DOHH2 (cell line): ENCODE data around the gene PLXNA3.

Experiments
- H3F3A ChIP-seq: fragments of 200-600 bp; sonication (generic), shearing (Covaris generic); 2 replicates; pipeline ENCODE4 v1.6.0; 2016; ENCODE audit warnings: antibody characterized with exemption, mild to moderate bottlenecking; ENCODE audit not compliant: control insufficient read depth, insufficient read depth
- H3K27ac ChIP-seq: fragments of 200-600 bp; sonication (generic); 2 replicates; pipeline ENCODE4 v1.5.1; 2014; ENCODE audit warnings: low read depth, mild to moderate bottlenecking, low read length, moderate library complexity
- H3K27me3 ChIP-seq: fragments of 200-600 bp; sonication (generic); 2 replicates; pipeline ENCODE4 v1.6.1; 2014; ENCODE audit warnings: mild to moderate bottlenecking, low read length, mixed read lengths; ENCODE audit not compliant: control insufficient read depth
- H3K36me3 ChIP-seq: fragments of 200-600 bp; sonication (generic); 2 replicates; pipeline ENCODE4 v1.6.1; 2014; ENCODE audit warnings: mild to moderate bottlenecking, low read length, moderate library complexity, mixed read lengths; ENCODE audit not compliant: control insufficient read depth
- H3K4me1 ChIP-seq: fragments of 200-600 bp; sonication (generic); 2 replicates; pipeline ENCODE4 v1.6.1; 2014; ENCODE audit warnings: mild to moderate bottlenecking, low read length, mixed read lengths; ENCODE audit not compliant: control insufficient read depth
- H3K4me2 ChIP-seq: fragments of 200-600 bp; sonication (generic); 2 replicates; pipeline ENCODE4 v1.6.0; 2014; ENCODE audit warnings: mild to moderate bottlenecking, low read length, moderate library complexity
- H3K4me3 ChIP-seq: fragments of 200-600 bp; sonication (generic); 2 replicates; pipeline ENCODE4 v1.5.1; 2014; ENCODE audit warnings: mild to moderate bottlenecking, low read length, mixed read lengths
- H3K79me2 ChIP-seq: fragments of 200-600 bp; sonication (generic); 2 replicates; pipeline ENCODE4 v1.6.1; 2014; ENCODE audit warnings: mild to moderate bottlenecking, low read length, mixed read lengths; ENCODE audit not compliant: control insufficient read depth
- H3K9me2 ChIP-seq: fragments of 200-600 bp; sonication (generic); replicated peaks from 2 replicates; pipeline ENCODE4 v1.6.1; 2014; ENCODE audit warnings: mild to moderate bottlenecking, low read length, mixed read lengths; ENCODE audit not compliant: control insufficient read depth
- H3K9me3 ChIP-seq: fragments of 200-600 bp; sonication (generic); 2 replicates; pipeline ENCODE4 v1.6.1; 2014; ENCODE audit warnings: antibody characterized with exemption, low read length, mixed read lengths; ENCODE audit not compliant: control insufficient read depth, insufficient read depth
- H4K20me1 ChIP-seq: fragments of 200-600 bp; sonication (generic); 2 replicates; pipeline ENCODE4 v1.6.0; 2014; ENCODE audit warnings: low read depth, mild to moderate bottlenecking, antibody characterized with exemption, low read length, moderate library complexity; ENCODE audit not compliant: control insufficient read depth, insufficient read depth
- EZH2phosphoT487 ChIP-seq: fragments of 200-600 bp; sonication (generic); IDR thresholded peaks from 2 replicates; pipeline ENCODE4 v1.6.1; 2017; ENCODE audit warnings: borderline replicate concordance, mild to moderate bottlenecking, antibody characterized with exemption, low read length, moderate library complexity, mixed read lengths
- TF ChIP-seq, protein P1 (sequence below): fragments of 200-600 bp; sonication (generic); IDR thresholded peaks from one replicate; pipeline ENCODE4 v1.5.1; 2014; ENCODE audit warnings: antibody characterized with exemption, mild to moderate bottlenecking, low read depth, low read length; ENCODE audit not compliant: poor library complexity, severe bottlenecking

The PLXNA3 gene

DNA sequence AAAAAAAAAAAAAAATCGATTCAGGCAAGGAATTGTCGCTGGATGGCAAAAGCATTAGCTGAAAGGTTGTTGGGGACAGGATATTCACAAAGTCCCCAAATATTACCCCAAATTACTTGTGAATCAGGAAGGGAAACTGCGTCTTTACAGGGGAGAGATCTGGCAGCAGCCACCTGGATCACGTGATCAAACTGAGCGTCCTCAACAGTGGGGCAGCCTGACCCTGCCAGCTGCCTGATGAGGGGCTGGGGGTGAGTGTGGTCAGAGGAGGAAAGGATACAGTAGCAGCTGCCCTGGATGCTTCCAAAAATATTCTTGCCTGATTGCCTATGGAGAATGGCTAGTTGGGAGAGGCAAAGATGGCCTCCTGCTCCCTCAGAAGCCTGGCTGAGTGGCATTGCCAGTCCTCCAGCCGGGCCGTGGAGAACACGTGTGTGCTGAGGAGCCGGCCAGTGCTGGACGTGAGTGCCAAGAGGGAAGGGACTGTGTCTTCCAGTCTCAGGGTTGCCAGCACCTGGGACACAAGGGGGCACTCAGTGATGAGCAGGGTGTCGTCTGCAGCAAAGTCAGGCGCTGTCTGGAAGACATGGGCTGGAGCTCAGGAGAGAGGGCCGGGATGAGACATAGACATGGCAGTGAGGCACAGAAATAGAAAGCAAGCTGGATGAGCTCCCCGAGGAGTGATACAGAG, 24.0 kb downstream of the PLXNA3 start:
- Histone ChIP-seq H3K9me3 (no peaks in the 10 kb centered on the region), H3K4me2 (peak overlapping the region; percentile 61), H3K36me3 (peaks cover 26% of the 10 kb centered on the region), H3F3A (peaks cover 2% of the 10 kb centered on the region), H3K4me1 (peaks cover 64% of the 10 kb centered on the region), H4K20me1 (no peaks in the 10 kb centered on the region), H3K4me3 (peak overlapping the region; percentile 41), H3K79me2 (peaks cover 34% of the 10 kb centered on the region), H3K27me3 (no peaks in the 10 kb centered on the region), H3K9me2 (no peaks in the 10 kb centered on the region), H3K27ac (peak overlapping the region; percentile 54)
- TF ChIP-seq, protein P1, sequence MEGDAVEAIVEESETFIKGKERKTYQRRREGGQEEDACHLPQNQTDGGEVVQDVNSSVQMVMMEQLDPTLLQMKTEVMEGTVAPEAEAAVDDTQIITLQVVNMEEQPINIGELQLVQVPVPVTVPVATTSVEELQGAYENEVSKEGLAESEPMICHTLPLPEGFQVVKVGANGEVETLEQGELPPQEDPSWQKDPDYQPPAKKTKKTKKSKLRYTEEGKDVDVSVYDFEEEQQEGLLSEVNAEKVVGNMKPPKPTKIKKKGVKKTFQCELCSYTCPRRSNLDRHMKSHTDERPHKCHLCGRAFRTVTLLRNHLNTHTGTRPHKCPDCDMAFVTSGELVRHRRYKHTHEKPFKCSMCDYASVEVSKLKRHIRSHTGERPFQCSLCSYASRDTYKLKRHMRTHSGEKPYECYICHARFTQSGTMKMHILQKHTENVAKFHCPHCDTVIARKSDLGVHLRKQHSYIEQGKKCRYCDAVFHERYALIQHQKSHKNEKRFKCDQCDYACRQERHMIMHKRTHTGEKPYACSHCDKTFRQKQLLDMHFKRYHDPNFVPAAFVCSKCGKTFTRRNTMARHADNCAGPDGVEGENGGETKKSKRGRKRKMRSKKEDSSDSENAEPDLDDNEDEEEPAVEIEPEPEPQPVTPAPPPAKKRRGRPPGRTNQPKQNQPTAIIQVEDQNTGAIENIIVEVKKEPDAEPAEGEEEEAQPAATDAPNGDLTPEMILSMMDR: no peak
- TF ChIP-seq EZH2phosphoT487: no peak

DNA sequence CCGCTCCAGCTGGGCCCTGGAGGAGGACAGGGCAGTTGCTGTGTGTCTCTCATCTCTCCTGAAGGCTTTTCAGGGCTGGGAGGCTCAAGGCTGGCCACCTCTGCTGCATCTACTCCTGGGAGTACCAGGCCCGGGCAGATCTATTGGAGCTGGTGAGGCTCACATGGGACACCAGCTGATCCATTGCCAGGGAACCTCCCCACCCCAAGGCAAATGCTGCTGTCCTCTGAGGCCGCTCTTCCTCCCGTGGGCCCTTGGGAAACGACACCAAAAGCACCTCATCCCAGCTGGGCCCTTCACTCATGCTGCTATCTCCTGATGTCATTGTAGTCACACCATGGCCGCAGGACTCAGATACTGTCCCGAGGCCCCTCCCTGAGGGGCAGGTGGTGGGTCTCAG, 24.7 kb downstream of the PLXNA3 start:
- H3K4me2 ChIP-seq: no peak overlapping the region; the same call in 1 of the 2 replicates
- no peaks in the 10 kb centered on the region for H4K20me1 ChIP-seq
- TF ChIP-seq, protein P1: no peak
- no peak for TF ChIP-seq EZH2phosphoT487
- H3K4me1 ChIP-seq: peaks cover 64% of the 10 kb centered on the region
- peaks cover 41% of the 10 kb centered on the region for H3K79me2 ChIP-seq
- no peak overlapping the region for H3K4me3 ChIP-seq
- H3K9me3 ChIP-seq: no peaks in the 10 kb centered on the region
- no peak overlapping the region for H3K27ac ChIP-seq
- H3K9me2 ChIP-seq: no peaks in the 10 kb centered on the region
- no peaks in the 10 kb centered on the region for H3K27me3 ChIP-seq
- peaks cover 31% of the 10 kb centered on the region for H3K36me3 ChIP-seq
- H3F3A ChIP-seq: no peaks in the 10 kb centered on the region; the same call in 1 of the 2 replicates

DNA sequence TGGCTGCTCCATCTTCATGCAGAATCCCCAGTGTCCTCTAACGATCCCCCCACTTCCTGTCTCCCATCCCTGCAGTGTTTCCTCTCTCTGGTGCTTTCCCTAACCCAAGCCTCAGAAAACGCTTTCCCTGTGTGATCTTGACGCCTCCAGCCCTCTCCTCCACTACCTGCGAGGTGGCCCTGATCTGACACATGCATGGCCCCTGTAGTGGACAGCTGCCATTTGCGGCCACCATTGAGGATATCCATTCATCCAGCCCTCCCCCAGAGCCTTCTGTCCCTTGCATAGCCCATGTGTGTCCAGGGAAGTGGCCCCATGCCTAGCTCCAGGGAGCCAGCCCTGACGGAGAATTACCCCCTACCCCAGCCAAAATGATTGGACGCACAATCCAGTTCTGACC, 25.2 kb downstream of the PLXNA3 start:
- H3K4me3 ChIP-seq: no peak overlapping the region
- H3K27ac ChIP-seq: no peak overlapping the region
- H3K4me2 ChIP-seq: no peak overlapping the region
- H3K27me3 ChIP-seq: no peaks in the 10 kb centered on the region
- H4K20me1 ChIP-seq: no peaks in the 10 kb centered on the region
- no peaks in the 10 kb centered on the region for H3K9me2 ChIP-seq
- H3K4me1 ChIP-seq: peaks cover 60% of the 10 kb centered on the region
- no peaks in the 10 kb centered on the region for H3K9me3 ChIP-seq
- H3F3A ChIP-seq: no peaks in the 10 kb centered on the region; the same call in 1 of the 2 replicates
- H3K36me3 ChIP-seq: peaks cover 31% of the 10 kb centered on the region
- TF ChIP-seq, protein P1: no peak
- TF ChIP-seq EZH2phosphoT487: no peak
- peaks cover 41% of the 10 kb centered on the region for H3K79me2 ChIP-seq
